Cardiac fibroblast (primary cell): Measurements from ENCODE around the gene RHBDD1.

ENCODE experiments used
- DNase-seq, 2 donors: peaks; one replicate each; pipeline versions ENCODE4 v3.0.0 to v3.0.0-alpha.2; 2010; ENCODE audit warnings: low read depth in 2 of 2
- H3K4me3 ChIP-seq, 2 donors: replicated peaks in 1 of 2; 1 replicate in 1 of 2; 2 replicates in 1 of 2; pipeline ENCODE4 v1.5.1; 2011; ENCODE audit warnings: low read depth in 2 of 2, low read length in 2 of 2, mild to moderate bottlenecking in 2 of 2, moderate library complexity in 1 of 2
- TF ChIP-seq, protein P1 (sequence below): IDR thresholded peaks from one replicate; pipeline ENCODE4 v1.5.1; 2011; ENCODE audit warnings: low read depth, mild to moderate bottlenecking, low read length, inconsistent platforms

RHBDD1 gene

DNA sequence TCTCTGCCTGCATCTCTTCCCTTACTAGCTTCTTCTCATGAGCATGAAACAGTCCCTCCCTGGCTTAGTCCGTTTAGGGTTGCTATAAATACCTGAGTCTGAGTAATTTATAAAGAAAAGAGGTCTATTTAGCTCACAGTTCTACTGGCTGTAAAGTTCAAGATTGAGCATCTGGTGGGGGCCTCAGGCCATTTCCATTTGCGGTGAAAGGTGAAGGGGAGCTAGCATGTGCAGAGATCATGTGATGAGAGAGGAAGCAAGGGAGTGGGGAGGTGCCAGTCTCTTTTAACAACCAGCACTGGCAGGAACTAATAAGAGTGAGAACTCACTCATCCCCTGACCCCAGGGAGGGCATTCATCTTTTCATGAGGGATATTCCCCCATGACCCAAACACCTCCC is 26.8 kb downstream of the RHBDD1 start:
- H3K4me3 ChIP-seq: no peak overlapping the region
- no peak for DNase-seq
- TF ChIP-seq, protein P1, sequence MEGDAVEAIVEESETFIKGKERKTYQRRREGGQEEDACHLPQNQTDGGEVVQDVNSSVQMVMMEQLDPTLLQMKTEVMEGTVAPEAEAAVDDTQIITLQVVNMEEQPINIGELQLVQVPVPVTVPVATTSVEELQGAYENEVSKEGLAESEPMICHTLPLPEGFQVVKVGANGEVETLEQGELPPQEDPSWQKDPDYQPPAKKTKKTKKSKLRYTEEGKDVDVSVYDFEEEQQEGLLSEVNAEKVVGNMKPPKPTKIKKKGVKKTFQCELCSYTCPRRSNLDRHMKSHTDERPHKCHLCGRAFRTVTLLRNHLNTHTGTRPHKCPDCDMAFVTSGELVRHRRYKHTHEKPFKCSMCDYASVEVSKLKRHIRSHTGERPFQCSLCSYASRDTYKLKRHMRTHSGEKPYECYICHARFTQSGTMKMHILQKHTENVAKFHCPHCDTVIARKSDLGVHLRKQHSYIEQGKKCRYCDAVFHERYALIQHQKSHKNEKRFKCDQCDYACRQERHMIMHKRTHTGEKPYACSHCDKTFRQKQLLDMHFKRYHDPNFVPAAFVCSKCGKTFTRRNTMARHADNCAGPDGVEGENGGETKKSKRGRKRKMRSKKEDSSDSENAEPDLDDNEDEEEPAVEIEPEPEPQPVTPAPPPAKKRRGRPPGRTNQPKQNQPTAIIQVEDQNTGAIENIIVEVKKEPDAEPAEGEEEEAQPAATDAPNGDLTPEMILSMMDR: no peak

DNA sequence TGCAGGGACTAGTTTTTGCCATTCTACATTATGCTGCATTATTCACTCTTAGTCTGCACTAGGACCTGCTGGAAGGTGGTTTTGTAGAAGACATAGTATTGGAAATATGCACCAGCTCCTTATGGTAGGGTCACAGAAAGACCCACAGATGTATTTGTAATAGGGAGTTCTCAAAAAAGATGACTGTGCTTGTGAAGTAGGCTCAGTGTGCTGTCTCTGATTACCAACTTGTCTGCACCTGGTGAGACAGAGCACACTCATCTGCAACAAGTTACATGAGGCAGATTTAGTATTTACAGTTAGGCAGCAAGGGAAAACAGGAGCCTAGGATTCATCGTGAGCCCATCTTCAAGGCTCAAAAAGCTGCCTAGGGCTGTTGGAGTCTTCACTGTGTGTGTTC is 29.4 kb downstream of the RHBDD1 start:
- DNase-seq: no peak
- no peak overlapping the region for H3K4me3 ChIP-seq
- TF ChIP-seq, protein P1: no peak

DNA sequence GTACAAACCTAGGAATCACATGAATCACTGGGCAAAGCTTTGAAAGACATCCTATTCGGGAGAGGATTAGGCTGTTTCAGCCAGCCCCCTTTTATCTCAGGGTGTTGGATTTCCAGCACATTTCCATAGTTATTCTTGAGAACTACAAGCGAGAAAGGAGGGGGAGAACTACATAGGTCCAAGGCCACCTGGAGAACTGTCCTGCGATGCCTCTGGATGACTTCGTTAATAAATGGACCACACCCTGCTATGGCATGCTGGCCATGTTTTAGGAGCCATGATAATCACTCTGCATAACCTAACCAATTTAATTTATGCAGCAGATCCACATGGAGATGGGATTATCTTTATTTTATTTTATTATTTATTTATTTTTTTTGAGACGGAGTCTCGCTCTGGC is 29.9 kb downstream of the RHBDD1 start:
- DNase-seq: no peak
- no peak overlapping the region for H3K4me3 ChIP-seq
- TF ChIP-seq, protein P1: no peak

DNA sequence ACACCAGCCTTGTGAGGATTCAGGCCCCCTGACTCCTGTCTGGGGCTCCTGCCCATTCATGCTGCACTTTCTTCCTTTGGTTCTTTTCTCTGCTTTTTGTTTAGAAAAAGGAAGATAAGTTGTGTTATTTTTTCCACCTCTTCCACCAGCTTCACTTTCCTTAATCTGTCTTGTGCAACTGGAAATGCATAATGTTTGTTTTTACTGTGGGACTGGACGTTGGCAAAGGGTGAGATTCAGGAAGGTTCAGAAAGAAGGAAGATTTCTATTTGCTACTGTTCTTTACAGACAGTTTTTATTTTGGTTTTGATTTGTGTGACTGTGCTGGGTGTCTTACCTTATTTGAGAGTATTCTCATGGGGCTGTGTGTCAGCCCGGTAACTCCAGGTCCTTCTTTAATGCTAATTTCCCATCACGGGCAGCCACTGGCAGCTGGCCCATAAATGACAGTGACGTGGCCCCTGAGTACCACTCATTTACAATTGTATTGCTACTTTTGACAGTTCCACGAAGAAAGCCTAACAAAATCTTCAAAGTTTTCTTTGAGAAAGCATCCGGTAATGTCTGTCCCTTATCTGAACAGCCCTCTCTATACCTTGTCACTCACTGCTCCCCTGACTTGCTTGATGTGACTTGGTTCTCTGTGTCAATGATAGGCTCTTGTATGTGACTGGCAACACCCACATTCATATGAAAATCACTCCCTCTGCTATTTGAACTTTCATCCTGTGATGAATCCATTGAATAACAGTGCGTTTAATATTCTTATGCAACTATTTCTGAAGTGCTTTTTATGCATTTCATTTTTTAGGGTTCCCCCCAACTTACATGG is 32.7 kb downstream of the RHBDD1 start:
- DNase-seq: peak in 1 of 2 donors; percentile 13
- H3K4me3 ChIP-seq: no peak overlapping the region
- TF ChIP-seq, protein P1: no peak

DNA sequence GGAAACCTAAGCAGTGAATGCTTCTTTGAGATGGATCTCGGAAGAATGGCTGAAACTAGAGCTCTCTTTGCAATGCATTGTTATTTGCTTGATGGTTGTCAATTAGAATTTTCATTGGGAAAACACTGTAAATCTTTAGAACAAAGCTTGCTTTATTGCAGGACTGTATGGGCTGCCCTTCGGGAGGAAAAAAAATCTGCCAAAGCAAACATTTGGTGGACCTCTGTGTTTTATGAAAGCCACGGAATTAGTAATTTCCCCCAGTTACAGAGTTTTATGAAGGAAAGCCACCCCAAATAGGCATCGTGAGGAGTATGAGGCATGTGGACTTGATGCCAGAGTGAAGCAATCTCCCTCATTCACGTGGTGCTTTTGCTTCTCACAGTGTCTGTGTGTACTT is 33.5 kb downstream of the RHBDD1 start:
- DNase-seq: peak; percentile 6 to 12
- TF ChIP-seq, protein P1: no peak
- H3K4me3 ChIP-seq: no peak overlapping the region

DNA sequence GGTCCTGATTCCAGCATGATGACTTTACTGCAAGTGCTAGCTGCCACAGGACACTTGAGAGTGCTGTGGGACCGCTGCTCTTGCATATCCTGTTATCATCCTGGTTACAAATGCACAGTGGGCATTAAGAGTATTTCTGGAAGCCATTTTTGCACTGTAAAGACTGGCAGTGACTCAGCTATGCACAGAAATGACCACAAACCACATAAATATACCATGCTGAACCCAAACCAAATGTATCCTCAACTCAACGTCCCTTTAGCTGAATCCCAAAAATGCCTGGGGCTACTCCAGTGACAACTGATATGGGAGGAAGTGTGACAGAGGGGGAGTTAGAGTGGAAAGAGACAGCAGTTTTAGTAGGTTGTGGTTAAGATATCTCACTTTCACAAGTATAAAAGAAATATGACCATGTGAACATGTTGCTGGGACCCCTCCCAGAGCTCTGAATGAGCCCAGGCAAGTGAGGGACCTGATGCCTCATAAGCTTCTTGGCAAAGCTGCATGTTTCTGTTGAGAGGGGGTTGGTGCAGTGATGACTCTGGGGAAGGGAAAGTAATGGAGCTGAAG is 37.3 kb downstream of the RHBDD1 start:
- no peak overlapping the region for H3K4me3 ChIP-seq
- DNase-seq: peak; percentile 4 to 10
- TF ChIP-seq, protein P1: no peak
